GF-D8 (cell line): ENCODE results near the gene SEMA6A.

Experiments used
- DNase-seq: peaks from one replicate; lab custom pipeline; 2025; lab: John Stamatoyannopoulos, UW

Gene SEMA6A

GRCh38 chr5:116574367-116575325, at the start of gene SEMA6A:
TSS of gene SEMA6A (minus strand) at chr5:116574823. CDS start at chr5:116504944, 69,879 bp downstream.
- no peak for DNase-seq

- DNase-seq: no peak
Observed at GRCh38 chr5:116622375-116623050, 47.9 kb upstream of the SEMA6A start.

- DNase-seq: no peak
Observed at GRCh38 chr5:116621599-116621998, 47.0 kb upstream of the SEMA6A start.

GRCh38 chr5:116616876-116617275, 42.3 kb upstream of the SEMA6A start:
- DNase-seq: no peak

- DNase-seq: no peak
Observed at GRCh38 chr5:116614603-116614920, 39.9 kb upstream of the SEMA6A start.

GRCh38 chr5:116613445-116613844, 38.8 kb upstream of the SEMA6A start:
- no peak for DNase-seq

GRCh38 chr5:116612431-116612830, 37.8 kb upstream of the SEMA6A start:
- DNase-seq: no peak

GRCh38 chr5:116605310-116606070, 30.9 kb upstream of the SEMA6A start:
- DNase-seq: no peak

GRCh38 chr5:116604805-116605204, 30.2 kb upstream of the SEMA6A start:
- DNase-seq: no peak

- DNase-seq: no peak
Observed at GRCh38 chr5:116600876-116601275, 26.3 kb upstream of the SEMA6A start.

- DNase-seq: no peak
Observed at GRCh38 chr5:116598911-116599310, 24.3 kb upstream of the SEMA6A start.

GRCh38 chr5:116595498-116595897, 20.9 kb upstream of the SEMA6A start:
- DNase-seq: no peak

GRCh38 chr5:116593340-116593739, 18.7 kb upstream of the SEMA6A start:
- no peak for DNase-seq

- no peak for DNase-seq
Observed at GRCh38 chr5:116585227-116585626, 10.6 kb upstream of the SEMA6A start.

- no peak for DNase-seq
Observed at GRCh38 chr5:116583862-116584222, 9.2 kb upstream of the SEMA6A start.

- DNase-seq: no peak
Observed at GRCh38 chr5:116583085-116583861, 8.7 kb upstream of the SEMA6A start.

- no peak for DNase-seq
Observed at GRCh38 chr5:116581910-116582309, 7.3 kb upstream of the SEMA6A start.

- no peak for DNase-seq
Observed at GRCh38 chr5:116579144-116579543, 4.5 kb upstream of the SEMA6A start.

GRCh38 chr5:116578676-116579075, 4.1 kb upstream of the SEMA6A start:
- no peak for DNase-seq

GRCh38 chr5:116577064-116577788, 2.6 kb upstream of the SEMA6A start:
- DNase-seq: no peak

- no peak for DNase-seq
Observed at GRCh38 chr5:116576053-116576713, 1.6 kb upstream of the SEMA6A start.
